Measurements from ENCODE around the gene SAMD4A. TPM values are rescaled to one million over a fixed set of nuclear protein-coding genes. Genes with fewer than 3 reads are reported as not detected.

SAMD4A gene
- total RNA-seq, 6 experiments from 2014 or later: 33.8 to 53.7 (median 41.0) TPM

DNA sequence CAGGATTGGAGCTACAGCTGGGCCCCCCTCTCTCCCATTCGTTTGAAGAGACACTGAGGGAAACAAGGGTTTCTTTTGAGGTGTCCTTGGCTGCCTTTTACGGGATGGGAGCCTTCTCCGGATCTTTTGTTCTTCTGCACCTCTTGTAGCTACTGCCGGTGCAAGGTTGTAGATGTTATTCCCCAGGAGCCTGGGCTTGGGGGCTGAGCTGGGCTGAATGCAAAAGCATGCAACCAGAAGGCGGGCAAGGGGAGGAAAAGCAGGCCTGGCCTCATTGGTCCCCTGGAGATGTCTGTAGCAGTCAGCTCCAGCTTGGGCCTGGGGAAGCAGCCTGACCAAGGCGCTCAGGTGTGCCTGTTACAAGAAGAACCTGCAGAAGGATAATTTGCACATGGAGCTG, 225.4 kb downstream of the SAMD4A start:
- Mint-ChIP-seq H3K27ac (no peak overlapping the region), H3K27me3 (ENCODE audit: insufficient read depth) (peaks cover 12% of the 10 kb centered on the region), H3K9me3 (peaks cover 17% of the 10 kb centered on the region), H3K4me3 (no peak overlapping the region), H3K36me3 (ENCODE audit: low read depth) (peaks cover 60% of the 10 kb centered on the region), H3K4me1 (ENCODE audit: low read depth) (peaks cover 15% of the 10 kb centered on the region)
- no peak for DNase-seq
- TF ChIP-seq, protein P1, sequence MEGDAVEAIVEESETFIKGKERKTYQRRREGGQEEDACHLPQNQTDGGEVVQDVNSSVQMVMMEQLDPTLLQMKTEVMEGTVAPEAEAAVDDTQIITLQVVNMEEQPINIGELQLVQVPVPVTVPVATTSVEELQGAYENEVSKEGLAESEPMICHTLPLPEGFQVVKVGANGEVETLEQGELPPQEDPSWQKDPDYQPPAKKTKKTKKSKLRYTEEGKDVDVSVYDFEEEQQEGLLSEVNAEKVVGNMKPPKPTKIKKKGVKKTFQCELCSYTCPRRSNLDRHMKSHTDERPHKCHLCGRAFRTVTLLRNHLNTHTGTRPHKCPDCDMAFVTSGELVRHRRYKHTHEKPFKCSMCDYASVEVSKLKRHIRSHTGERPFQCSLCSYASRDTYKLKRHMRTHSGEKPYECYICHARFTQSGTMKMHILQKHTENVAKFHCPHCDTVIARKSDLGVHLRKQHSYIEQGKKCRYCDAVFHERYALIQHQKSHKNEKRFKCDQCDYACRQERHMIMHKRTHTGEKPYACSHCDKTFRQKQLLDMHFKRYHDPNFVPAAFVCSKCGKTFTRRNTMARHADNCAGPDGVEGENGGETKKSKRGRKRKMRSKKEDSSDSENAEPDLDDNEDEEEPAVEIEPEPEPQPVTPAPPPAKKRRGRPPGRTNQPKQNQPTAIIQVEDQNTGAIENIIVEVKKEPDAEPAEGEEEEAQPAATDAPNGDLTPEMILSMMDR (IDR thresholded peaks at IDR 0.05): no peak

DNA sequence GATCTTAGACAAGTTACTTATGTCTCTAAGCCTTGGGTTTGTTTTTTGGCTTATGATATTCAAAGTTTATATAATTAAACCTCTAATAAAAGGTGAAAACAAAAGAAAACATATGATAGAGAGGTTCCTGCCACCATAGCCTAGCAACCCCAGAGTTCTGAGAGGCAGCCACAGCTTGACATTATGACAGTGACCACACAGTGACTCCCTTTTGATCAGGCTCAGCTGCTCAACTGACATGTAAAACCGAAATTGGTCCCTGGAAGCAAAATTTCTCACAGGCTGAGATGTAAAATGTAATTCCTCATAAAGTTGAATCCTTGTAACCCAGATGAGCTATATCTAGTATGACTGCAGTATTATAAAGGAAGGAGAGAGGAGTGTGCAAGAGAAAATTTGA, 227.2 kb downstream of the SAMD4A start:
- Mint-ChIP-seq H3K27me3 (ENCODE audit: insufficient read depth) (peaks cover 10% of the 10 kb centered on the region), H3K4me3 (no peak overlapping the region), H3K9me3 (peaks cover 17% of the 10 kb centered on the region), H3K27ac (no peak overlapping the region), H3K36me3 (ENCODE audit: low read depth) (peaks cover 49% of the 10 kb centered on the region), H3K4me1 (ENCODE audit: low read depth) (peaks cover 20% of the 10 kb centered on the region)
- no peak for DNase-seq
- TF ChIP-seq, protein P1 (IDR thresholded peaks at IDR 0.05): no peak

DNA sequence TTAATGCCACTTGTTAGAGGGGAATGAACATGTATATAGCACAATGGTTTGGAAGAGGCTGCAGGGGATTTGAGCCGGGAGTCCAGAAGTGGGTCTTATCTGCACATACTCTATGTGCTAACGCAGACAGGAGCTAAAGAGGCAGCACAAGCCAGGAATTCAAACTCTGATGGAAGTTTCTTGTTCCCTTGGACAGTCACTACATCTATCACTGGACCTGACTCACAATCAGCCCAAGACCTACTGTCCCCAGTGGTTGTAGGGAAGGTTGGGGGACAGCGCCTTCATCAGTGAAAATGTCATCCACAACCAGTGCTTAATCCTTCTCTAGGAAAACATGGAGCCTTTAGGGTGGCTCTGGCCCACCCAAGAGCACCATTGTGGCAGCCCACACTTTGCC, 227.9 kb downstream of the SAMD4A start:
- TF ChIP-seq, protein P1 (IDR thresholded peaks at IDR 0.05): no peak
- Mint-ChIP-seq H3K9me3 (peaks cover 17% of the 10 kb centered on the region), H3K27me3 (ENCODE audit: insufficient read depth) (peaks cover 12% of the 10 kb centered on the region), H3K36me3 (ENCODE audit: low read depth) (peaks cover 43% of the 10 kb centered on the region), H3K4me1 (ENCODE audit: low read depth) (peaks cover 20% of the 10 kb centered on the region), H3K4me3 (no peak overlapping the region), H3K27ac (no peak overlapping the region)
- no peak for DNase-seq

DNA sequence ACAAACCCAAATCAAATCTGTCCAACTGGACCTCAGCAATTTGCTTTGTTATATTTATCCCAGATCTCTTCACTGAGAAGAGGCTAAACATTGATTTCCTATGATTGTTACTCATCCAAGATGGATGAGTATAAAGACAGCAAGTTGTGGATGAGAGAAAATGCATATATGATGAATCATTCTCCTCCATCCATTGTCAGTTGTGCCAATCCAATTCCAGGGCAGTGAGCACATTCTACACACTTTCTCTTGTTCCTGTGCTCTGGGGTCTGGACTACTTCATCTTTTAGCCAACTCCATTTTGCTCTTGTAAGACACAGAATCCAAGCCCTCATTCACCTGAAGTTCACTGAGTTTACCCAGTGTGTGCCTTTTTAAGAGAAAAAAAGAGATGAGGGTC, 230.0 kb downstream of the SAMD4A start:
- Mint-ChIP-seq H3K4me3 (peak overlapping the region; percentile 41), H3K4me1 (ENCODE audit: low read depth) (peaks cover 20% of the 10 kb centered on the region), H3K36me3 (ENCODE audit: low read depth) (peaks cover 31% of the 10 kb centered on the region), H3K9me3 (peaks cover 17% of the 10 kb centered on the region), H3K27ac (peak overlapping the region; percentile 40), H3K27me3 (ENCODE audit: insufficient read depth) (peaks cover 19% of the 10 kb centered on the region)
- TF ChIP-seq, protein P1 (IDR thresholded peaks at IDR 0.05): no peak
- DNase-seq: peak; percentile 77

DNA sequence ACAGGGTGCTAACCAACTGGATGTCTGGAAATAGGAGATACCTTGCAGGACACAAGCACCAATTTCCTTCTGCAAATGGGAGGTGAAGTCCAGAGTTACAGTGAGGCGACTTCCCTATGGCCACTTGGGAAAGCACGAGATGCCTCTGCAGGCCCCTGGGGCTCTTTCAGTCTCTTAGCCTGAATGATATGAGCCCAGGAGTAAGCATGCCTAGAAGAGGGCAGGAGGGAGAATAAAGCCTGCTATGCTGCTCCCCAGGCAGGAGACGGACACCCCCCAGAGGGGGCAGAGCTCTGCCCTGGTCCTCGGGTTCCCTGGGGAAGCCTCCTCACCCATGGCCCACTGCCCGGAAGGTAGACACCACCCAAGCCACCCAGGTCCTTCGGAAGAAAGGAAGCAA, 230.6 kb downstream of the SAMD4A start:
- no peak for DNase-seq
- Mint-ChIP-seq H3K36me3 (ENCODE audit: low read depth) (peaks cover 31% of the 10 kb centered on the region), H3K9me3 (peaks cover 17% of the 10 kb centered on the region), H3K27me3 (ENCODE audit: insufficient read depth) (peaks cover 22% of the 10 kb centered on the region), H3K27ac (no peak overlapping the region), H3K4me3 (no peak overlapping the region), H3K4me1 (ENCODE audit: low read depth) (peaks cover 20% of the 10 kb centered on the region)
- TF ChIP-seq, protein P1 (IDR thresholded peaks at IDR 0.05): no peak

DNA sequence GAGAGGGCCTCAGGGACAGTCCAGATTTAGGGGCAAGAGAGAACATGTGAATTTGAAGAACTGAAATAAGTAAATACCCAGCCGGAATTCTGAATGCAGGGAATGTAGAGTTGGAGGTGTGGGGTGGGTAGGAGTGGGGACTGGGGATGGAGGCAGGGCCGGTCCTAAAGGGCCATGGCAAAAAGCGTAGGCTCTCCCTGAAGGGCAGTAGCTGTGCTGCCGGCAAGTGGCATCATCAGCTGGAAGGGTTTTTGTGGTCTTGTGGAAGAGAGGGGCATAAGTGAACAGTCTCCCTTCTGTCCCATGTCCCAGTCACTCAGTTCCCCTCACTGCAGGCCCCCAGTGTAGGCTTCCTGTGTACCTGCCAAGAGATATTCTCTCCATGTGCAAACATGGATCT, 231.1 kb downstream of the SAMD4A start:
- peaks cover 20% of the 10 kb centered on the region for H3K4me1 Mint-ChIP-seq (ENCODE audit: low read depth)
- H3K27me3 Mint-ChIP-seq (ENCODE audit: insufficient read depth): peaks cover 24% of the 10 kb centered on the region
- H3K27ac Mint-ChIP-seq: no peak overlapping the region
- H3K36me3 Mint-ChIP-seq (ENCODE audit: low read depth): peaks cover 31% of the 10 kb centered on the region
- no peak for DNase-seq
- H3K9me3 Mint-ChIP-seq: peaks cover 17% of the 10 kb centered on the region
- TF ChIP-seq, protein P1 (IDR thresholded peaks at IDR 0.05): no peak
- no peak overlapping the region for H3K4me3 Mint-ChIP-seq
